ENCODE measurements around the gene LYL1. TPM values are rescaled to one million over a fixed set of nuclear protein-coding genes. Genes with fewer than 3 reads are reported as not detected.

Gene LYL1
- total RNA-seq, 3 donors from 2014 or later: 1.7 to 7.6 (median 4.7) TPM

- H3K4me1 ChIP-seq (ENCODE audit: low read depth): peaks cover 15% of the 10 kb centered on the region
- H3K4me3 ChIP-seq: no peak overlapping the region
- no peaks in the 10 kb centered on the region for H3K36me3 ChIP-seq (ENCODE audit: low read depth)
- ATAC-seq (no peak), DNase-seq (no peak)
- no peaks in the 10 kb centered on the region for H3K9me3 ChIP-seq
- TF ChIP-seq CTCF (IDR thresholded peaks at IDR 0.05): no peak
- intact Hi-C loops (cut with DNase I, micrococcal nuclease): no loop called here
Measured at GRCh38 chr19:13070425-13071140, 32.1 kb downstream of the LYL1 start.

- H3K4me3 ChIP-seq: no peak overlapping the region
- no peak for DNase-seq
- ATAC-seq: no peak
- intact Hi-C loops (cut with DNase I, micrococcal nuclease): no loop called here
- no peak for TF ChIP-seq CTCF (IDR thresholded peaks at IDR 0.05)
- peaks cover 15% of the 10 kb centered on the region for H3K4me1 ChIP-seq (ENCODE audit: low read depth)
- no peaks in the 10 kb centered on the region for H3K36me3 ChIP-seq (ENCODE audit: low read depth)
- H3K9me3 ChIP-seq: no peaks in the 10 kb centered on the region
Measured at GRCh38 chr19:13069415-13070359, 33.0 kb downstream of the LYL1 start.

- no peaks in the 10 kb centered on the region for H3K9me3 ChIP-seq
- ATAC-seq: no peak
- intact Hi-C loops (cut with DNase I, micrococcal nuclease): no loop called here
- H3K4me1 ChIP-seq (ENCODE audit: low read depth): peaks cover 15% of the 10 kb centered on the region
- no peak for TF ChIP-seq CTCF (IDR thresholded peaks at IDR 0.05)
- DNase-seq: no peak
- no peaks in the 10 kb centered on the region for H3K36me3 ChIP-seq (ENCODE audit: low read depth)
- no peak overlapping the region for H3K4me3 ChIP-seq
Measured at GRCh38 chr19:13068085-13068846, 34.4 kb downstream of the LYL1 start.

GRCh38 chr19:13066933-13067807 lies 35.5 kb downstream of the LYL1 start:
- peak in 1 of 3 donors; percentile 68 for DNase-seq
- peaks cover 15% of the 10 kb centered on the region for H3K4me1 ChIP-seq (ENCODE audit: low read depth)
- intact Hi-C loops (cut with DNase I, micrococcal nuclease): no loop called here

More at GRCh38 chr19:13066933-13067807, 35.5 kb downstream of the LYL1 start:
- Histone ChIP-seq H3K4me3 (no peak overlapping the region), H3K36me3 (ENCODE audit: low read depth) (no peaks in the 10 kb centered on the region), H3K9me3 (no peaks in the 10 kb centered on the region)
- TF ChIP-seq CTCF (IDR thresholded peaks at IDR 0.05): no peak
- peak; percentile 62 for ATAC-seq
